Hepatocyte (in vitro differentiated cells): Measurements from ENCODE around the gene KRCC1.

Experiments used
- EZH2 ChIP-seq: fragments of 200-600 bp; sonication (generic); IDR thresholded peaks from 2 replicates; pipeline ENCODE4 v1.6.1; 2016; ENCODE audit warnings: antibody characterized with exemption, mild to moderate bottlenecking, borderline replicate concordance
- EZH2phosphoT487 ChIP-seq: fragments of 200-600 bp; sonication (generic); IDR thresholded peaks from one replicate; pipeline ENCODE4 v1.6.1; 2018; ENCODE audit warnings: antibody characterized with exemption, mild to moderate bottlenecking, low read depth, moderate library complexity; ENCODE audit not compliant: unreplicated experiment, severe bottlenecking
- TF ChIP-seq, protein P1 (sequence below): fragments of 200-600 bp; sonication (generic); IDR thresholded peaks from 2 replicates; pipeline ENCODE4 v1.5.1; 2016; ENCODE audit warnings: antibody characterized with exemption, mild to moderate bottlenecking; ENCODE audit not compliant: poor library complexity

DNA sequence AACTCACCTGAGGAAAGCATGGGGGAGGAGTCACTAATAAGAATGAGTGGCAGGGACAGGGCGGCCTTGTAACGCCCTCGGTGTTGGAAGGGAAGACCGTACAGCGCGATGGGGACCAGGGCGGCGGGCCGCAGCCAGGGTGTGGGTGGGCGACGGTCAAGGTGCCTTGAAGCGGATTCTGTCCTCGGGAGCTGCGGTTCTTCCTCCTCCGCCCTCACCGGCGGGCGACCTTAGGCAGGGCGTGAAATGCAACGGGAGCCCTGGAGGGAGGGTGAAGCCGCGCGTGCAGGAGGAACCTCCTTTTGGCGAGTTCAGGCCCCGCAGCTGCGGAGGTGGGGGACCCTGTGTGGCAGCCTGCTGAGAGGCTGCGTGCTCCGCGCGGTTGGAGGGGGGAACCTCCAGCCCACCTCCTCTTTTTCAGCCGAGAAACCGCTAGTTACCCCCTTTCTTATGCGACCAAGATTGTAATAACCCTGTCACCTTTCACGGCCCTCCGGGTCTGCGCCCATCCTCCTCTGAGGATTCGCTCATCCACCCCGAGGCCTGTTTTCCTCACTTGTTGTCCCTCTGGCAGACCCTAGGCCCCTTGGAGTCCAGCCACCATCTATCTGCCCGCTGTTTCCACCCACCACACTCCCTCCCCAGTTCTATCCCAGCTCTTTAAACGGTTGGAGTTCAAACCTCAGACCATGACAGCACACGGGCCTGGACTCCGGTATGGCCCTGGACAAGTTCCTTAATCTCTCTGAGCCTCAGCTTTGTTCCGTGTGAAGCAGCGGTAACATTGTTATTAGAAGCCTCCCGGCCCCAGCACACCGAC lies 38.4 kb downstream of the KRCC1 start:
- TF ChIP-seq, protein P1, sequence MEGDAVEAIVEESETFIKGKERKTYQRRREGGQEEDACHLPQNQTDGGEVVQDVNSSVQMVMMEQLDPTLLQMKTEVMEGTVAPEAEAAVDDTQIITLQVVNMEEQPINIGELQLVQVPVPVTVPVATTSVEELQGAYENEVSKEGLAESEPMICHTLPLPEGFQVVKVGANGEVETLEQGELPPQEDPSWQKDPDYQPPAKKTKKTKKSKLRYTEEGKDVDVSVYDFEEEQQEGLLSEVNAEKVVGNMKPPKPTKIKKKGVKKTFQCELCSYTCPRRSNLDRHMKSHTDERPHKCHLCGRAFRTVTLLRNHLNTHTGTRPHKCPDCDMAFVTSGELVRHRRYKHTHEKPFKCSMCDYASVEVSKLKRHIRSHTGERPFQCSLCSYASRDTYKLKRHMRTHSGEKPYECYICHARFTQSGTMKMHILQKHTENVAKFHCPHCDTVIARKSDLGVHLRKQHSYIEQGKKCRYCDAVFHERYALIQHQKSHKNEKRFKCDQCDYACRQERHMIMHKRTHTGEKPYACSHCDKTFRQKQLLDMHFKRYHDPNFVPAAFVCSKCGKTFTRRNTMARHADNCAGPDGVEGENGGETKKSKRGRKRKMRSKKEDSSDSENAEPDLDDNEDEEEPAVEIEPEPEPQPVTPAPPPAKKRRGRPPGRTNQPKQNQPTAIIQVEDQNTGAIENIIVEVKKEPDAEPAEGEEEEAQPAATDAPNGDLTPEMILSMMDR = no peak
- TF ChIP-seq EZH2 (no peak), EZH2phosphoT487 (no peak)
